Retina (tissue), 1 donor: ENCODE measurements around the gene RASIP1.
"Not testable (repeated sequence)": the region's sequence is repeated elsewhere in the genome, so short reads cannot be mapped to it uniquely, and the experiment has no call there.

Experiments
- DNase-seq: peaks from one replicate; pipeline ENCODE4 v3.0.0-alpha.2; 2016

The RASIP1 gene

GRCh38 chr19:48698046-48698445 is 42.4 kb downstream of the RASIP1 start:
- no peak for DNase-seq

GRCh38 chr19:48696353-48697010 is 43.9 kb downstream of the RASIP1 start:
- peak; percentile 44 for DNase-seq

- DNase-seq, result no peak
Observed at GRCh38 chr19:48695743-48696352, 44.6 kb downstream of the RASIP1 start, which contains the start of gene FUT2. FUT2 (plus strand) TSS chr19:48695971; CDS start chr19:48702957, 6,986 bp downstream.

GRCh38 chr19:48693629-48694028 is 46.8 kb downstream of the RASIP1 start:
- DNase-seq, result not testable (repeated sequence)

- DNase-seq, result no peak
Observed at GRCh38 chr19:48689449-48689848, 51.0 kb downstream of the RASIP1 start.

GRCh38 chr19:48687776-48688175 is 52.6 kb downstream of the RASIP1 start:
- no peak for DNase-seq

- DNase-seq, result not testable (repeated sequence)
Observed at GRCh38 chr19:48686637-48687036, 53.8 kb downstream of the RASIP1 start.

- no peak for DNase-seq
Observed at GRCh38 chr19:48686088-48686487, 54.3 kb downstream of the RASIP1 start.

- DNase-seq, result no peak
Observed at GRCh38 chr19:48685583-48685982, 54.8 kb downstream of the RASIP1 start.

- peak; percentile 63 for DNase-seq
Observed at GRCh38 chr19:48683349-48683748, 57.1 kb downstream of the RASIP1 start.

GRCh38 chr19:48681127-48681470 is 59.3 kb downstream of the RASIP1 start:
- DNase-seq, result no peak

GRCh38 chr19:48680436-48681126 is 59.8 kb downstream of the RASIP1 start:
- no peak for DNase-seq

GRCh38 chr19:48680006-48680405 is 60.4 kb downstream of the RASIP1 start:
- DNase-seq, result not testable (repeated sequence)

- DNase-seq, result no peak
Observed at GRCh38 chr19:48678201-48678600, 62.2 kb downstream of the RASIP1 start.

GRCh38 chr19:48676887-48677286 is 63.5 kb downstream of the RASIP1 start:
- DNase-seq, result no peak

GRCh38 chr19:48676487-48676886 is 63.9 kb downstream of the RASIP1 start:
- no peak for DNase-seq

GRCh38 chr19:48674921-48675824 is 65.2 kb downstream of the RASIP1 start:
- peak; percentile 93 for DNase-seq

GRCh38 chr19:48674216-48674809 is 66.1 kb downstream of the RASIP1 start:
- no peak for DNase-seq

GRCh38 chr19:48673436-48674100 is 66.8 kb downstream of the RASIP1 start:
- peak; percentile 48 for DNase-seq

- DNase-seq, result no peak
Observed at GRCh38 chr19:48672994-48673393, 67.4 kb downstream of the RASIP1 start, which contains the start of gene NTN5. NTN5 (minus strand) TSS chr19:48673017; CDS start chr19:48670986, 2,031 bp downstream.

GRCh38 chr19:48671446-48671995 is 68.9 kb downstream of the RASIP1 start:
- DNase-seq, result no peak
